Measurements from ENCODE around the gene VPS13D.

Gene VPS13D

GRCh38 chr1:12335815-12336214 lies 106.0 kb downstream of the VPS13D start:
- no peak for DNase-seq (ENCODE audit: low read depth, low spot score)

GRCh38 chr1:12336413-12336812 lies 106.6 kb downstream of the VPS13D start:
- no peak for DNase-seq (ENCODE audit: low read depth, low spot score)

- DNase-seq (ENCODE audit: low read depth, low spot score) = no peak
Measured at GRCh38 chr1:12338017-12338416, 108.2 kb downstream of the VPS13D start.

GRCh38 chr1:12338823-12339222 lies 109.0 kb downstream of the VPS13D start:
- DNase-seq (ENCODE audit: low read depth, low spot score) = no peak

- DNase-seq (ENCODE audit: low read depth, low spot score) = no peak
Measured at GRCh38 chr1:12339396-12339795, 109.6 kb downstream of the VPS13D start.

GRCh38 chr1:12339811-12340543 lies 110.1 kb downstream of the VPS13D start:
- no peak for DNase-seq (ENCODE audit: low read depth, low spot score)

GRCh38 chr1:12340544-12340930 lies 110.7 kb downstream of the VPS13D start:
- no peak for DNase-seq (ENCODE audit: low read depth, low spot score)

- no peak for DNase-seq (ENCODE audit: low read depth, low spot score)
Measured at GRCh38 chr1:12341667-12342066, 111.8 kb downstream of the VPS13D start.

GRCh38 chr1:12342401-12343003 lies 112.7 kb downstream of the VPS13D start:
- no peak for DNase-seq (ENCODE audit: low read depth, low spot score)

GRCh38 chr1:12343823-12344487 lies 114.1 kb downstream of the VPS13D start:
- DNase-seq (ENCODE audit: low read depth, low spot score) = no peak

GRCh38 chr1:12344596-12345349 lies 114.9 kb downstream of the VPS13D start:
- DNase-seq (ENCODE audit: low read depth, low spot score) = no peak

- no peak for DNase-seq (ENCODE audit: low read depth, low spot score)
Measured at GRCh38 chr1:12345350-12346217, 115.8 kb downstream of the VPS13D start.

- DNase-seq (ENCODE audit: low read depth, low spot score) = no peak
Measured at GRCh38 chr1:12346483-12347151, 116.8 kb downstream of the VPS13D start.

- no peak for DNase-seq (ENCODE audit: low read depth, low spot score)
Measured at GRCh38 chr1:12348113-12348512, 118.3 kb downstream of the VPS13D start.

GRCh38 chr1:12353981-12354380 lies 124.2 kb downstream of the VPS13D start:
- no peak for DNase-seq (ENCODE audit: low read depth, low spot score)

- DNase-seq (ENCODE audit: low read depth, low spot score) = no peak
Measured at GRCh38 chr1:12356004-12356890, 126.4 kb downstream of the VPS13D start.

GRCh38 chr1:12358499-12358898 lies 128.7 kb downstream of the VPS13D start:
- DNase-seq (ENCODE audit: low read depth, low spot score) = no peak

GRCh38 chr1:12359359-12360133 lies 129.7 kb downstream of the VPS13D start:
- DNase-seq (ENCODE audit: low read depth, low spot score) = no peak

GRCh38 chr1:12368646-12369045 lies 138.8 kb downstream of the VPS13D start:
- no peak for DNase-seq (ENCODE audit: low read depth, low spot score)
